ENCODE results near the gene ASIC4. TPM values are rescaled to one million over a fixed set of nuclear protein-coding genes. Genes with fewer than 3 reads are reported as not detected.

Gene ASIC4
- total RNA-seq, 1 experiment from 2014 or later: 0.79 TPM

DNA sequence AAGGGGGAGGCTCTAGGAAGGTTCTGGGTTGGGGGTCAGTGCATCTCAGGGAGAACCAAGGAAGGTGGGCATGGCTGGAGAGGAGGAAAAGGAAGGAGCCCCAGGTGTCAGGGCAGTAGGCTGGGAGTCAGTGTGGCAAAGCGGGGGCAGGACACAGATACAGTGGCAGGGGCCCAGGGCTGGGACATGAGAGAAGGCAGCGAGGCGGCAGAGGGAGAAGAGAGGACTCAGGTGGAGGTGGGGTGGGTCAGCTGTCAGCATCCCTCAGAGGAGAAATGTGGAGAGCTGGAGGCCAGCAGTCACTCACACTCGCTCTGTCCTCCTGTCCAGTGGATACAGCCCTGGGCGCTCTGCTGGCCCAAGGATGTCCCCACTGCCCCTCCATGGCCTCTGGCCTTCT lies 21.2 kb upstream of the ASIC4 start:
- Mint-ChIP-seq H3K4me1 (peaks cover 26% of the 10 kb centered on the region), H3K9me3 (no peaks in the 10 kb centered on the region), H3K4me3 (no peak overlapping the region), H3K27me3 (ENCODE audit: low read depth) (peaks cover 49% of the 10 kb centered on the region), H3K36me3 (no peaks in the 10 kb centered on the region), H3K27ac (no peak overlapping the region)
- CTCF ChIA-PET: interaction anchor here (1.0 to 35.9 kb wide), 10 partner anchors 8 to 135 kb away, joined by 3 to 2316 read pairs (median 16); partner anchors contain the start of genes ASIC4, CHPF, DES and SLC4A3
- POLR2A ChIA-PET: interaction anchor here (0.9 kb wide), 1 partner anchor 17 kb away, joined by 3 read pairs; no protein-coding TSS in a partner anchor
- DNase-seq (ENCODE audit: low spot score) (no peak), ATAC-seq (no peak)
- TF ChIP-seq ZNF219 (CRISPR knock-in tag; IDR thresholded peaks at IDR 0.05; ENCODE audit: borderline replicate concordance) (no peak), FOXJ3 (CRISPR knock-in tag; IDR thresholded peaks at IDR 0.05; ENCODE audit: borderline replicate concordance) (no peak), ZNF396 (CRISPR knock-in tag; IDR thresholded peaks at IDR 0.05; ENCODE audit: borderline replicate concordance) (no peak), RORB (CRISPR knock-in tag; IDR thresholded peaks at IDR 0.05) (no peak), TP53 (CRISPR knock-in tag; IDR thresholded peaks at IDR 0.05) (no peak), FOXK1 (CRISPR knock-in tag; IDR thresholded peaks at IDR 0.05) (no peak), CBFB (CRISPR knock-in tag; IDR thresholded peaks at IDR 0.05; ENCODE audit: low read depth) (no peak), ESRRA (CRISPR knock-in tag; IDR thresholded peaks at IDR 0.05; ENCODE audit: borderline replicate concordance) (no peak)
- TF ChIP-seq, protein P1, sequence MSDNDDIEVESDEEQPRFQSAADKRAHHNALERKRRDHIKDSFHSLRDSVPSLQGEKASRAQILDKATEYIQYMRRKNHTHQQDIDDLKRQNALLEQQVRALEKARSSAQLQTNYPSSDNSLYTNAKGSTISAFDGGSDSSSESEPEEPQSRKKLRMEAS (CRISPR knock-in tag; IDR thresholded peaks at IDR 0.05): no peak
- TF ChIP-seq, protein P2, sequence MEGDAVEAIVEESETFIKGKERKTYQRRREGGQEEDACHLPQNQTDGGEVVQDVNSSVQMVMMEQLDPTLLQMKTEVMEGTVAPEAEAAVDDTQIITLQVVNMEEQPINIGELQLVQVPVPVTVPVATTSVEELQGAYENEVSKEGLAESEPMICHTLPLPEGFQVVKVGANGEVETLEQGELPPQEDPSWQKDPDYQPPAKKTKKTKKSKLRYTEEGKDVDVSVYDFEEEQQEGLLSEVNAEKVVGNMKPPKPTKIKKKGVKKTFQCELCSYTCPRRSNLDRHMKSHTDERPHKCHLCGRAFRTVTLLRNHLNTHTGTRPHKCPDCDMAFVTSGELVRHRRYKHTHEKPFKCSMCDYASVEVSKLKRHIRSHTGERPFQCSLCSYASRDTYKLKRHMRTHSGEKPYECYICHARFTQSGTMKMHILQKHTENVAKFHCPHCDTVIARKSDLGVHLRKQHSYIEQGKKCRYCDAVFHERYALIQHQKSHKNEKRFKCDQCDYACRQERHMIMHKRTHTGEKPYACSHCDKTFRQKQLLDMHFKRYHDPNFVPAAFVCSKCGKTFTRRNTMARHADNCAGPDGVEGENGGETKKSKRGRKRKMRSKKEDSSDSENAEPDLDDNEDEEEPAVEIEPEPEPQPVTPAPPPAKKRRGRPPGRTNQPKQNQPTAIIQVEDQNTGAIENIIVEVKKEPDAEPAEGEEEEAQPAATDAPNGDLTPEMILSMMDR (IDR thresholded peaks at IDR 0.05): no peak
- TF ChIP-seq, protein P3, sequence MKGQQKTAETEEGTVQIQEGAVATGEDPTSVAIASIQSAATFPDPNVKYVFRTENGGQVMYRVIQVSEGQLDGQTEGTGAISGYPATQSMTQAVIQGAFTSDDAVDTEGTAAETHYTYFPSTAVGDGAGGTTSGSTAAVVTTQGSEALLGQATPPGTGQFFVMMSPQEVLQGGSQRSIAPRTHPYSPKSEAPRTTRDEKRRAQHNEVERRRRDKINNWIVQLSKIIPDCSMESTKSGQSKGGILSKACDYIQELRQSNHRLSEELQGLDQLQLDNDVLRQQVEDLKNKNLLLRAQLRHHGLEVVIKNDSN (CRISPR knock-in tag; IDR thresholded peaks at IDR 0.05): no peak

DNA sequence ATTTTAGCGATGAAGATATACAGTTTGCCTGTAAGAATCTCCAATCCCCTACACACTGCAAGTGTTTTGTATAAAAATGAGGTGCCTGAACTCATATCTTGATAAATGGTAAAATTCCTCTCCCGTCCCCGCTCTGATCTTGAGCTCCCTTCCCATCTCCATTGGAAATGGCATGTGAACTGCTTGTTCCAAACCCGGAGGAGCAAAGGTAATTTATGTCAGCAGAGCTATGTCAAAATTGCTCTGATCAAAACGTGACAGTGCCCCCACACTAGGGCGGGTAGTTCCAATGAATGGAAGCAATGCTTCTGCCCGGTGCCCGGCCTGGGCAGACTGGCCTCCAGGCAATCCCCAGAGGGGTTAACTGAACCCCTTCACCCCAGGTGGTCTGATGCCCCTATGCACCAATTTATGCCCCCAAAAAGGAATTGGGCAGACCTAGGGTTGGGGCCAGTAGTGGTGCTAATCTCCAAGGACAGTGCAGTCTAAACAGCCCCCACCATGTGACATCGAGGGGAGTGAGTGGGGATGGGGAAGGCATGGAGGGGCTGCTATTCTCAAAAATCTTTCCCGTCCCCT lies 19.2 kb upstream of the ASIC4 start:
- DNase-seq (ENCODE audit: low spot score) (no peak), ATAC-seq (no peak)
- TF ChIP-seq SMAD4 (CRISPR knock-in tag; IDR thresholded peaks at IDR 0.05): no peak
- TF ChIP-seq ZBTB21 (CRISPR knock-in tag; IDR thresholded peaks at IDR 0.05; ENCODE audit: borderline replicate concordance): no peak
- TF ChIP-seq KAT7 (CRISPR knock-in tag; IDR thresholded peaks at IDR 0.05; ENCODE audit: borderline replicate concordance): no peak
- TF ChIP-seq RELA (CRISPR knock-in tag; IDR thresholded peaks at IDR 0.05; ENCODE audit: borderline replicate concordance): no peak
- no peak for TF ChIP-seq JAZF1 (CRISPR knock-in tag; IDR thresholded peaks at IDR 0.05)
- TF ChIP-seq, protein P3 (CRISPR knock-in tag; IDR thresholded peaks at IDR 0.05): no peak
- TF ChIP-seq, protein P2 (IDR thresholded peaks at IDR 0.05): no peak
- no peak for TF ChIP-seq ZNF232 (CRISPR knock-in tag; IDR thresholded peaks at IDR 0.05)
- no peak overlapping the region for H3K27ac Mint-ChIP-seq
- H3K27me3 Mint-ChIP-seq (ENCODE audit: low read depth): peaks cover 55% of the 10 kb centered on the region
- no peak overlapping the region for H3K4me3 Mint-ChIP-seq
- H3K36me3 Mint-ChIP-seq: no peaks in the 10 kb centered on the region
- POLR2A ChIA-PET: interaction anchor here (0.7 to 1.3 kb wide), 7 partner anchors 11 to 108 kb away, joined by 3 to 5 read pairs (median 3); partner anchors contain the start of gene DNPEP
- H3K9me3 Mint-ChIP-seq: no peaks in the 10 kb centered on the region
- H3K4me1 Mint-ChIP-seq: peaks cover 38% of the 10 kb centered on the region
- CTCF ChIA-PET: interaction anchor here (0.6 to 35.9 kb wide), 33 partner anchors 10 to 439 kb away, joined by 3 to 2316 read pairs (median 7); partner anchors contain the start of genes ASIC4, CHPF, DES and DNPEP

Measured in WTC11 (cell line).